Liver (tissue), 9 donors: ENCODE data around the gene ELF4. TPM values are rescaled to one million over a fixed set of nuclear protein-coding genes. Genes with fewer than 3 reads are reported as not detected.

ENCODE experiments used
- DNase-seq: peaks from one replicate; pipeline ENCODE4 v3.0.0-alpha.2; 2017; ENCODE audit warnings: low spot score
- H3K27ac ChIP-seq, 2 donors: one replicate each; pipeline ENCODE4 v1.7.0; 2013; ENCODE audit warnings: inconsistent platforms in 2 of 2, low read length in 2 of 2, control low read depth in 1 of 2, low read depth in 1 of 2, mild to moderate bottlenecking in 1 of 2
- H3K27me3 ChIP-seq, 4 donors: one replicate each; pipeline versions ENCODE4 v1.6.1 to v1.7.0; 2013; ENCODE audit warnings: low read length in 3 of 4, inconsistent platforms in 1 of 4, mild to moderate bottlenecking in 1 of 4, moderate library complexity in 1 of 4; ENCODE audit not compliant: control insufficient read depth in 4 of 4, insufficient read depth in 4 of 4
- H3K36me3 ChIP-seq, 4 donors: one replicate each; pipeline versions ENCODE4 v1.6.1 to v1.7.0; 2013; ENCODE audit warnings: low read length in 3 of 4, mild to moderate bottlenecking in 3 of 4, low read depth in 1 of 4, moderate library complexity in 1 of 4; ENCODE audit not compliant: control insufficient read depth in 4 of 4, insufficient read depth in 3 of 4
- H3K4me1 ChIP-seq, 4 donors: one replicate each; pipeline versions ENCODE4 v1.6.1 to v1.7.0; 2013; ENCODE audit warnings: low read length in 3 of 4, mild to moderate bottlenecking in 3 of 4, moderate library complexity in 1 of 4; ENCODE audit not compliant: control insufficient read depth in 4 of 4, insufficient read depth in 4 of 4
- H3K4me3 ChIP-seq, 3 donors: one replicate each; pipeline versions ENCODE4 v1.6.1 to v1.7.0; 2013; ENCODE audit warnings: low read length in 3 of 3, control low read depth in 1 of 3, low read depth in 1 of 3, mild to moderate bottlenecking in 1 of 3
- H3K9ac ChIP-seq, 2 donors: one replicate each; pipeline ENCODE4 v1.7.0; 2013; ENCODE audit warnings: low read length in 2 of 2, mild to moderate bottlenecking in 2 of 2, moderate library complexity in 2 of 2, control low read depth in 1 of 2, low read depth in 1 of 2
- H3K9me3 ChIP-seq, 4 donors: one replicate each; pipeline versions ENCODE4 v1.6.1 to v1.7.0; 2013; ENCODE audit warnings: low read length in 3 of 4; ENCODE audit not compliant: control insufficient read depth in 4 of 4
- FOXA1 ChIP-seq: IDR thresholded peaks from 2 replicates; pipeline ENCODE4 v1.6.1; 2016; ENCODE audit warnings: antibody characterized with exemption
- FOXA2 ChIP-seq: IDR thresholded peaks from 2 replicates; pipeline ENCODE4 v1.6.1; 2016; ENCODE audit warnings: antibody characterized with exemption
- GABPA ChIP-seq, 2 donors: IDR thresholded peaks in 1 of 2; conservative IDR thresholded peaks in 1 of 2; 2 replicates each; pipeline ENCODE4 v1.6.1; 2016; ENCODE audit warnings: antibody characterized with exemption in 2 of 2, mild to moderate bottlenecking in 1 of 2, moderate library complexity in 1 of 2
- HNF4A ChIP-seq, 2 donors: conservative IDR thresholded peaks; 2 replicates each; pipeline ENCODE4 v1.6.1; 2016; ENCODE audit warnings: antibody characterized with exemption in 2 of 2, mild to moderate bottlenecking in 2 of 2
- HNF4G ChIP-seq: IDR thresholded peaks from 2 replicates; pipeline ENCODE4 v1.6.1; 2016; ENCODE audit warnings: antibody characterized with exemption
- JUND ChIP-seq, 2 donors: IDR thresholded peaks; 2 replicates each; pipeline ENCODE4 v1.6.1; 2016; ENCODE audit warnings: antibody characterized with exemption in 2 of 2
- MAX ChIP-seq: IDR thresholded peaks from 2 replicates; pipeline ENCODE4 v1.6.1; 2016; ENCODE audit warnings: antibody characterized with exemption
- RAD21 ChIP-seq, 2 donors: IDR thresholded peaks; 2 replicates each; pipeline ENCODE4 v1.6.1; 2016; ENCODE audit warnings: antibody characterized with exemption in 2 of 2, mild to moderate bottlenecking in 2 of 2
- TAF1 ChIP-seq: conservative IDR thresholded peaks from 2 replicates; pipeline ENCODE4 v1.6.1; 2016; ENCODE audit warnings: antibody characterized with exemption, mild to moderate bottlenecking
- WGBS: extraction: QIAGEN DNeasy Blood & Tissue Kit; methylation state at CpG from one replicate; pipeline ENCODE4 v1.1.7; 2013; 5-methylcytosine and 5-hydroxymethylcytosine counted together
- polyA plus RNA-seq, 2 donors: library from polyadenylated mRNA; stranded (reverse) in 1 of 2; unstranded in 1 of 2; fragments of 200-250 nt in 1 of 2; fragments of >200 nt in 1 of 2; fragmentation: Nextera tagmentation in 1 of 2; extraction: Ambion mirVana in 1 of 2; gene quantifications; one replicate each; pipeline versions ENCODE4 v1.2.1 to v1.2.3, GENCODE V29; 2013 to 2015
- total RNA-seq, 2 donors: library from RNA; depleted of rRNA; stranded (reverse); fragments of >200 nt; gene quantifications; one replicate each; pipeline ENCODE4 v1.2.3, GENCODE V29; 2014
- TF ChIP-seq, protein P1 (sequence below): fragments of 150-350 bp; IDR thresholded peaks from 2 replicates; pipeline ENCODE4 v1.5.1; 2017; ENCODE audit warnings: improper control_type of control experiment, low read depth, low read length; ENCODE audit not compliant: missing input control
- TF ChIP-seq, protein P2 (sequence below): IDR thresholded peaks from 2 replicates; pipeline ENCODE4 v1.6.1; 2016; ENCODE audit warnings: antibody characterized with exemption
- TF ChIP-seq, protein P3 (sequence below): IDR thresholded peaks from 2 replicates; pipeline ENCODE4 v1.6.1; 2016; ENCODE audit warnings: antibody characterized with exemption, mild to moderate bottlenecking
- donor health status: healthy.
- donor health status: healthy.
- donor health status: healthy.
- donor health status: healthy.
- donor health status: healthy.

Gene ELF4
- total and polyA plus RNA-seq, 4 donors = 0.35 to 4.7 (median 1.5) TPM

- Histone ChIP-seq H3K9me3 (no peaks in the 10 kb centered on the region), H3K9ac (no peak overlapping the region), H3K27ac (no peak overlapping the region), H3K36me3 (peaks cover 2 to 54% (median 29%) of the 10 kb centered on the region in 4 donors), H3K4me3 (no peak overlapping the region), H3K27me3 (no peaks in the 10 kb centered on the region), H3K4me1 (no peaks in the 10 kb centered on the region)
- TF ChIP-seq, protein P1, sequence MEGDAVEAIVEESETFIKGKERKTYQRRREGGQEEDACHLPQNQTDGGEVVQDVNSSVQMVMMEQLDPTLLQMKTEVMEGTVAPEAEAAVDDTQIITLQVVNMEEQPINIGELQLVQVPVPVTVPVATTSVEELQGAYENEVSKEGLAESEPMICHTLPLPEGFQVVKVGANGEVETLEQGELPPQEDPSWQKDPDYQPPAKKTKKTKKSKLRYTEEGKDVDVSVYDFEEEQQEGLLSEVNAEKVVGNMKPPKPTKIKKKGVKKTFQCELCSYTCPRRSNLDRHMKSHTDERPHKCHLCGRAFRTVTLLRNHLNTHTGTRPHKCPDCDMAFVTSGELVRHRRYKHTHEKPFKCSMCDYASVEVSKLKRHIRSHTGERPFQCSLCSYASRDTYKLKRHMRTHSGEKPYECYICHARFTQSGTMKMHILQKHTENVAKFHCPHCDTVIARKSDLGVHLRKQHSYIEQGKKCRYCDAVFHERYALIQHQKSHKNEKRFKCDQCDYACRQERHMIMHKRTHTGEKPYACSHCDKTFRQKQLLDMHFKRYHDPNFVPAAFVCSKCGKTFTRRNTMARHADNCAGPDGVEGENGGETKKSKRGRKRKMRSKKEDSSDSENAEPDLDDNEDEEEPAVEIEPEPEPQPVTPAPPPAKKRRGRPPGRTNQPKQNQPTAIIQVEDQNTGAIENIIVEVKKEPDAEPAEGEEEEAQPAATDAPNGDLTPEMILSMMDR = no peak
- TF ChIP-seq FOXA1 (no peak), JUND (IDR thresholded peaks at IDR 0.05) (no peak), FOXA2 (no peak), RAD21 (IDR thresholded peaks at IDR 0.05) (no peak)
- TF ChIP-seq, protein P2, sequence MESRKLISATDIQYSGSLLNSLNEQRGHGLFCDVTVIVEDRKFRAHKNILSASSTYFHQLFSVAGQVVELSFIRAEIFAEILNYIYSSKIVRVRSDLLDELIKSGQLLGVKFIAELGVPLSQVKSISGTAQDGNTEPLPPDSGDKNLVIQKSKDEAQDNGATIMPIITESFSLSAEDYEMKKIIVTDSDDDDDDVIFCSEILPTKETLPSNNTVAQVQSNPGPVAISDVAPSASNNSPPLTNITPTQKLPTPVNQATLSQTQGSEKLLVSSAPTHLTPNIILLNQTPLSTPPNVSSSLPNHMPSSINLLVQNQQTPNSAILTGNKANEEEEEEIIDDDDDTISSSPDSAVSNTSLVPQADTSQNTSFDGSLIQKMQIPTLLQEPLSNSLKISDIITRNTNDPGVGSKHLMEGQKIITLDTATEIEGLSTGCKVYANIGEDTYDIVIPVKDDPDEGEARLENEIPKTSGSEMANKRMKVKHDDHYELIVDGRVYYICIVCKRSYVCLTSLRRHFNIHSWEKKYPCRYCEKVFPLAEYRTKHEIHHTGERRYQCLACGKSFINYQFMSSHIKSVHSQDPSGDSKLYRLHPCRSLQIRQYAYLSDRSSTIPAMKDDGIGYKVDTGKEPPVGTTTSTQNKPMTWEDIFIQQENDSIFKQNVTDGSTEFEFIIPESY = no peak
- 58% methylated on average over 5 of the region's 5 CpGs for WGBS
- DNase-seq = no peak
Observed at GRCh38 chrX:130136496-130136895, 26.2 kb upstream of the ELF4 start.

DNA sequence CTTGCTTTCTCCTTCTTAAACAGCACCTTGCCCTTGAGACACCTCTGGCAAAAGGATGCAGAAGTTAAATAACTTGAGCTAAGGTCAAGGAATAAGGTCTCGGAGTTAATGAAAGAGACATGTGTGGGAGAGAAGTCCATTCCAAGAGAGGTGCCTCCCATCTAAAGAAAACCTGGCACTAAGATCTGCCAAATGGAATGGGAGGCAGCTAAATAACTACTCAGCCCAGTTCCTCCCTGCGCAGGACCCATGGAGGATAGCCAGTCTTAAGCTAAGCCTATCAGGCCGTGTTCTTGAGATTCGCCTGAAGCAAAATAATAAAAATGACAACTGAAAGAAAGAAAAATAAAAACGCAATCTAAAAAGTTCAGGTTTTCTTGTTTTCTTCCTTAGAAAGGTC is 20.7 kb upstream of the ELF4 start:
- H3K9me3 ChIP-seq = no peaks in the 10 kb centered on the region
- H3K36me3 ChIP-seq = peaks cover 2 to 59% (median 35%) of the 10 kb centered on the region in 4 donors
- H3K27ac ChIP-seq = no peak overlapping the region
- no peak for DNase-seq
- H3K4me1 ChIP-seq = no peaks in the 10 kb centered on the region
- TF ChIP-seq RAD21 (IDR thresholded peaks at IDR 0.05) (no peak), TAF1 (no peak), JUND (IDR thresholded peaks at IDR 0.05) (no peak), HNF4G (no peak), MAX (no peak), FOXA1 (no peak), HNF4A (conservative IDR thresholded peaks at IDR 0.05) (no peak), GABPA (IDR thresholded peaks at IDR 0.05 in 1 of 2, conservative IDR thresholded peaks at IDR 0.05 in 1 of 2) (no peak)
- TF ChIP-seq, protein P3, sequence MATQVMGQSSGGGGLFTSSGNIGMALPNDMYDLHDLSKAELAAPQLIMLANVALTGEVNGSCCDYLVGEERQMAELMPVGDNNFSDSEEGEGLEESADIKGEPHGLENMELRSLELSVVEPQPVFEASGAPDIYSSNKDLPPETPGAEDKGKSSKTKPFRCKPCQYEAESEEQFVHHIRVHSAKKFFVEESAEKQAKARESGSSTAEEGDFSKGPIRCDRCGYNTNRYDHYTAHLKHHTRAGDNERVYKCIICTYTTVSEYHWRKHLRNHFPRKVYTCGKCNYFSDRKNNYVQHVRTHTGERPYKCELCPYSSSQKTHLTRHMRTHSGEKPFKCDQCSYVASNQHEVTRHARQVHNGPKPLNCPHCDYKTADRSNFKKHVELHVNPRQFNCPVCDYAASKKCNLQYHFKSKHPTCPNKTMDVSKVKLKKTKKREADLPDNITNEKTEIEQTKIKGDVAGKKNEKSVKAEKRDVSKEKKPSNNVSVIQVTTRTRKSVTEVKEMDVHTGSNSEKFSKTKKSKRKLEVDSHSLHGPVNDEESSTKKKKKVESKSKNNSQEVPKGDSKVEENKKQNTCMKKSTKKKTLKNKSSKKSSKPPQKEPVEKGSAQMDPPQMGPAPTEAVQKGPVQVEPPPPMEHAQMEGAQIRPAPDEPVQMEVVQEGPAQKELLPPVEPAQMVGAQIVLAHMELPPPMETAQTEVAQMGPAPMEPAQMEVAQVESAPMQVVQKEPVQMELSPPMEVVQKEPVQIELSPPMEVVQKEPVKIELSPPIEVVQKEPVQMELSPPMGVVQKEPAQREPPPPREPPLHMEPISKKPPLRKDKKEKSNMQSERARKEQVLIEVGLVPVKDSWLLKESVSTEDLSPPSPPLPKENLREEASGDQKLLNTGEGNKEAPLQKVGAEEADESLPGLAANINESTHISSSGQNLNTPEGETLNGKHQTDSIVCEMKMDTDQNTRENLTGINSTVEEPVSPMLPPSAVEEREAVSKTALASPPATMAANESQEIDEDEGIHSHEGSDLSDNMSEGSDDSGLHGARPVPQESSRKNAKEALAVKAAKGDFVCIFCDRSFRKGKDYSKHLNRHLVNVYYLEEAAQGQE = no peak
- no peaks in the 10 kb centered on the region for H3K27me3 ChIP-seq
- 99% methylated on average over 5 of the region's 5 CpGs for WGBS
- H3K4me3 ChIP-seq = no peak overlapping the region
- no peak overlapping the region for H3K9ac ChIP-seq
